ENCODE measurements around the gene DUSP14. TPM values are rescaled to one million over a fixed set of nuclear protein-coding genes. Genes with fewer than 3 reads are reported as not detected.

DUSP14 gene
- polyA plus RNA-seq, 1 donor from 2014 or later: 8.5 TPM

GRCh38 chr17:37476431-37477120, 13.1 kb upstream of the DUSP14 start:
- no peak overlapping the region for H3K27ac Mint-ChIP-seq
- H3K27me3 Mint-ChIP-seq: no peaks in the 10 kb centered on the region
- peaks cover 6% of the 10 kb centered on the region for H3K36me3 Mint-ChIP-seq
- H3K4me3 Mint-ChIP-seq: no peak overlapping the region
- H3K9me3 Mint-ChIP-seq: no peaks in the 10 kb centered on the region
- no peaks in the 10 kb centered on the region for H3K4me1 Mint-ChIP-seq

GRCh38 chr17:37478187-37478586, 11.5 kb upstream of the DUSP14 start:
- H3K36me3 Mint-ChIP-seq: peaks cover 6% of the 10 kb centered on the region
- no peaks in the 10 kb centered on the region for H3K9me3 Mint-ChIP-seq
- H3K27me3 Mint-ChIP-seq: no peaks in the 10 kb centered on the region
- no peak overlapping the region for H3K4me3 Mint-ChIP-seq
- no peak overlapping the region for H3K27ac Mint-ChIP-seq
- H3K4me1 Mint-ChIP-seq: peaks cover 0 to 1% (median 0%) of the 10 kb centered on the region in 3 donors

GRCh38 chr17:37479025-37479424, 10.7 kb upstream of the DUSP14 start:
- Mint-ChIP-seq H3K9me3 (no peaks in the 10 kb centered on the region), H3K4me1 (peaks cover 0 to 1% (median 1%) of the 10 kb centered on the region in 3 donors), H3K4me3 (no peak overlapping the region), H3K27ac (no peak overlapping the region), H3K36me3 (peaks cover 6% of the 10 kb centered on the region), H3K27me3 (no peaks in the 10 kb centered on the region)

GRCh38 chr17:37480427-37480826, 9.3 kb upstream of the DUSP14 start:
- no peak overlapping the region for H3K27ac Mint-ChIP-seq
- H3K9me3 Mint-ChIP-seq: no peaks in the 10 kb centered on the region
- H3K27me3 Mint-ChIP-seq: no peaks in the 10 kb centered on the region
- H3K36me3 Mint-ChIP-seq: peaks cover 6% of the 10 kb centered on the region
- H3K4me3 Mint-ChIP-seq: peak overlapping the region in 2 of 4 donors; percentile 32 to 47
- H3K4me1 Mint-ChIP-seq: peaks cover 0 to 1% (median 1%) of the 10 kb centered on the region in 3 donors

- Mint-ChIP-seq H3K36me3 (peaks cover 6% of the 10 kb centered on the region), H3K27me3 (no peaks in the 10 kb centered on the region), H3K9me3 (no peaks in the 10 kb centered on the region), H3K27ac (no peak overlapping the region), H3K4me3 (peak overlapping the region in 1 of 4 donors; percentile 32), H3K4me1 (peaks cover 0 to 1% (median 1%) of the 10 kb centered on the region in 3 donors)
Observed at GRCh38 chr17:37481001-37481665, 8.6 kb upstream of the DUSP14 start.

GRCh38 chr17:37483311-37484039, 6.2 kb upstream of the DUSP14 start:
- H3K27ac Mint-ChIP-seq: no peak overlapping the region
- H3K27me3 Mint-ChIP-seq: no peaks in the 10 kb centered on the region
- H3K4me1 Mint-ChIP-seq: peaks cover 4 to 7% (median 4%) of the 10 kb centered on the region in 3 donors
- H3K4me3 Mint-ChIP-seq: peak overlapping the region in 1 of 4 donors; percentile 27
- H3K36me3 Mint-ChIP-seq: peaks cover 5% of the 10 kb centered on the region
- H3K9me3 Mint-ChIP-seq: no peaks in the 10 kb centered on the region

GRCh38 chr17:37485938-37486570, 3.6 kb upstream of the DUSP14 start:
- Mint-ChIP-seq H3K27me3 (no peaks in the 10 kb centered on the region), H3K9me3 (no peaks in the 10 kb centered on the region), H3K36me3 (no peaks in the 10 kb centered on the region), H3K4me1 (peaks cover 8 to 17% (median 13%) of the 10 kb centered on the region in 3 donors), H3K4me3 (peak overlapping the region in 1 of 4 donors; percentile 51), H3K27ac (no peak overlapping the region)

- peaks cover 7 to 18% (median 15%) of the 10 kb centered on the region in 3 donors for H3K4me1 Mint-ChIP-seq
- peak overlapping the region in 2 of 3 donors; percentile 78 to 84 for H3K27ac Mint-ChIP-seq
- H3K36me3 Mint-ChIP-seq: no peaks in the 10 kb centered on the region
- no peaks in the 10 kb centered on the region for H3K27me3 Mint-ChIP-seq
- H3K9me3 Mint-ChIP-seq: no peaks in the 10 kb centered on the region
- peak overlapping the region; percentile 90 to 97 (median 94) for H3K4me3 Mint-ChIP-seq
Observed at GRCh38 chr17:37488009-37488604, 1.6 kb upstream of the DUSP14 start.

GRCh38 chr17:37488607-37489196, 989 bp upstream of the DUSP14 start:
- Mint-ChIP-seq H3K9me3 (no peaks in the 10 kb centered on the region), H3K36me3 (no peaks in the 10 kb centered on the region), H3K27ac (peak overlapping the region; percentile 78 to 94 (median 84)), H3K4me3 (peak overlapping the region; percentile 90 to 97 (median 94)), H3K4me1 (peaks cover 10 to 17% (median 15%) of the 10 kb centered on the region in 3 donors), H3K27me3 (no peaks in the 10 kb centered on the region)

GRCh38 chr17:37490022-37490587, 414 bp downstream of the DUSP14 start:
- peak overlapping the region; percentile 81 to 98 (median 92) for H3K4me3 Mint-ChIP-seq

GRCh38 chr17:37490638-37491614, 1.2 kb downstream of the DUSP14 start:
- Mint-ChIP-seq H3K36me3 (peaks cover 2% of the 10 kb centered on the region), H3K4me3 (peak overlapping the region; percentile 81 to 98 (median 92)), H3K4me1 (peaks cover 10 to 17% (median 15%) of the 10 kb centered on the region in 3 donors), H3K9me3 (no peaks in the 10 kb centered on the region), H3K27me3 (no peaks in the 10 kb centered on the region), H3K27ac (peak overlapping the region; percentile 49 to 88 (median 76))

More at GRCh38 chr17:37490022-37490587, 414 bp downstream of the DUSP14 start:
- peak overlapping the region; percentile 25 to 88 (median 49) for H3K27ac Mint-ChIP-seq
- H3K27me3 Mint-ChIP-seq: no peaks in the 10 kb centered on the region
- H3K36me3 Mint-ChIP-seq: peaks cover under 1% of the 10 kb centered on the region
- no peaks in the 10 kb centered on the region for H3K9me3 Mint-ChIP-seq
- peaks cover 10 to 17% (median 15%) of the 10 kb centered on the region in 3 donors for H3K4me1 Mint-ChIP-seq

GRCh38 chr17:37492167-37492566, 2.5 kb downstream of the DUSP14 start:
- Mint-ChIP-seq H3K9me3 (no peaks in the 10 kb centered on the region), H3K4me1 (peaks cover 10 to 17% (median 15%) of the 10 kb centered on the region in 3 donors), H3K27ac (no peak overlapping the region), H3K4me3 (peak overlapping the region in 1 of 4 donors; percentile 81), H3K27me3 (no peaks in the 10 kb centered on the region), H3K36me3 (peaks cover 2% of the 10 kb centered on the region)

All from IgD-negative memory B cell (primary cell).